PFSK-1 (cell line): ENCODE data around the gene COLEC12.

Experiments used
- FOXP2 ChIP-seq: optimal IDR thresholded peaks from 2 replicates; pipeline ENCODE3; 2011; ENCODE audit warnings: borderline replicate concordance, control low read depth, inconsistent platforms; ENCODE audit not compliant: insufficient read depth; ENCODE audit errors: extremely low read length, extremely low read depth
- POLR2AphosphoS5 ChIP-seq: IDR thresholded peaks from 2 replicates; pipeline ENCODE4 v1.6.1; 2012; ENCODE audit warnings: low read depth, mild to moderate bottlenecking, control low read depth, low read length, moderate library complexity
- REST ChIP-seq, 2 experiments: IDR thresholded peaks; 2 replicates each; pipeline versions ENCODE4 v1.6.1 to v1.8.0; 2011 to 2012; ENCODE audit warnings: low read depth in 2 of 2, low read length in 2 of 2, control low read depth in 1 of 2, inconsistent platforms in 1 of 2, mild to moderate bottlenecking in 1 of 2, moderate library complexity in 1 of 2; ENCODE audit not compliant: insufficient read depth in 1 of 2
- SIN3A ChIP-seq: IDR thresholded peaks from 2 replicates; pipeline ENCODE4 v1.6.1; 2012; ENCODE audit warnings: mild to moderate bottlenecking, low read length, moderate library complexity, borderline replicate concordance; ENCODE audit not compliant: insufficient read depth
- TAF1 ChIP-seq: IDR thresholded peaks from 2 replicates; pipeline ENCODE4 v1.6.1; 2012; ENCODE audit warnings: low read length, control low read depth, borderline replicate concordance; ENCODE audit not compliant: insufficient read depth

GRCh38 chr18:457140-457519 lies 43.4 kb downstream of the COLEC12 start:
- TF ChIP-seq POLR2AphosphoS5 (no peak), SIN3A (no peak), REST (IDR thresholded peaks at IDR 0.05; ENCODE audit: insufficient read depth in 1 of 2, low read depth in 2 of 2, low read length in 2 of 2) (no peak), TAF1 (no peak), FOXP2 (no peak)
